ENCODE measurements around the gene IQCK. TPM values are rescaled to one million over a fixed set of nuclear protein-coding genes. Genes with fewer than 3 reads are reported as not detected.
A peak's percentile ranks its signal among the peaks of the same experiment; 100 is the strongest.

Gene IQCK
- total RNA-seq, 1 donor from 2014 or later: 8.2 TPM

DNA sequence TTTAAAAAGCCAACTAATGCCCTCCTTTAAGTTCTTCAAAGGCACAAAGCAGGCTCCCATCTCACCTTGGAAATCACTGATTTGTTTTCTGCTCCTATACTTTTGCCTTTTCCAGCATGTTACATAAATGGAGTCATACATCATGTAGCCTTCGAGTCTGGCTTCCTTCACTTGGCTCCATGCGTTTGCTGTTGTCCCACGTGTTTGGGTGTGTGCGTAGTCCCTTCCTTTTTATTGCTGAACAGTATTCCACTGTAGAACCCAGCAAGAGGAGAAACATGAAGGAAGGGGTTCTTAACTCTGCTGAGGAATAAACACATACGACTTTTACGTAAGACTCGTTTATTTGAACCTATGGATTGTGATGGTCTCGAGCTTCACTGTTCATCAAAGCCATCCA lies 84.5 kb downstream of the IQCK start:
- DNase-seq (ENCODE audit: low read depth in 2 of 2): no peak

DNA sequence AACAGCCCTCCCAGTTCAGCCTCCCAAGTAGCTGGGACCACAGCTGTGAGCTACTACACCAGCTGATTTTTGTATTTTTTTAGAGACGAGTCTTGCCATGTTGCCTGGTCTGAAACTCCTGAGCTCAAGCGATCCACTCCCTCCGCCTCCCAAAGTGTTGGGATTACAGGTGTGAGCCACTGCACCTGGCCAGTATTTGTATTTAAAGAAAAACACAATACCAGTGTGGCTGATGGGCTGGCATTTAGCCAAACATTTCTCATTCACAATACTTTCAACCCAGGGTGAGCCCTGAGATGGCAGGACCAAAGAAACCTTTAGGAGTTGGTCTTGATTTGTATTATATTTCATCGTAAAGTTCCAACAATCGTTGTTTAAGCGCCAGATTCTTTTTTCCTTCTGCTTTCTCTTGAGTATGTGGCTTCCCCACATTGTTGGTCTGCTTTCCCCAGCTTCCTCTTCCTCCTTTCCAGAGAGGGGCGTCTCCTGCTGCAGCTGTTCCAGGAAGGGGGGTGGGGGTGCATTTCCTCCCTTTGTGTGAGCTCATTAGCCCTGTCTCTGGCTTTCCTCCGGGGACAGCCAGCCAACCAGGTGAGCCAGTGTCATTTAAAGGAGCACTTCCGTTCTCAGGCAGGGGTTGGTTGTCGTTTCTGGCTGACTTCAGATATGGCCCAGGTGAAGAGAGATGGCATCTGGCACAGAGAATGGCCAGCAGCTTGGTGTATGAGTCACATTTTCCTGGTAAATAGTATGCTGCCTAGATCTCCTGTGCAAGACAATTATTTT lies 86.7 kb downstream of the IQCK start:
- DNase-seq (ENCODE audit: low read depth in 2 of 2): peak; percentile 99

DNA sequence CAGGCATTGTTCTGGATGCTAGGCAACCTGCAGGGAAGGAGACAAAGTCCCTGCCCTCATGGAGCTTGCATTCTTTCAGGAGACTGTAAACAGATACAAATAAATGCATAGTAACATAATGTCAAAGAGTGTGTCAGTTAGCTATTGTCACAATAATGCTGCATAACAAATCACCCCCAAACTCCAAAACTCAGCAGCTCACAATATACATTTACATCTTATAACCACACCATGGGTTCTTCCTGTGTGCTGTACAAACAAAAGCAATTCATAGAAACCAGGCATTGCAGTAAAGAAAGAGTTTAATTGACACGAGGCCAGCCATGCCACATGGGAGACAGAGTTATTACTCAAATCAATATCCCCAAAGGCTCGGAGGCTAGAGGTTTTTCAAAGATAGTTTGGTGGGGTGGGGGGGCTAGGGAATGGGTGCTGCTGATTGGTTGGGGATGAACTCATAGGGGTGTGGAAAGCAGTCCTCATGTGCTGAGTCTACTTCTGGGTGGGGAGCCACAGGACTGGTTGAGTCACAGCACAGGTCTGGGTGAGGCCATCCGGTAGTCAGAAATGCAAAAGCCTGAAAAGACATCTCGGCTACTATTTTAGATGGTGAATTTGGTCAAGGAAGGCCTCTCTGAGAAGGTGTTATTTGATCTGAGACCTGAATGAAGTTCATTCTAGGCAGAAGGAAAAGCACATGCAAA lies 87.5 kb downstream of the IQCK start:
- DNase-seq (ENCODE audit: low read depth in 2 of 2): peak in 1 of 2 donors; percentile 16

DNA sequence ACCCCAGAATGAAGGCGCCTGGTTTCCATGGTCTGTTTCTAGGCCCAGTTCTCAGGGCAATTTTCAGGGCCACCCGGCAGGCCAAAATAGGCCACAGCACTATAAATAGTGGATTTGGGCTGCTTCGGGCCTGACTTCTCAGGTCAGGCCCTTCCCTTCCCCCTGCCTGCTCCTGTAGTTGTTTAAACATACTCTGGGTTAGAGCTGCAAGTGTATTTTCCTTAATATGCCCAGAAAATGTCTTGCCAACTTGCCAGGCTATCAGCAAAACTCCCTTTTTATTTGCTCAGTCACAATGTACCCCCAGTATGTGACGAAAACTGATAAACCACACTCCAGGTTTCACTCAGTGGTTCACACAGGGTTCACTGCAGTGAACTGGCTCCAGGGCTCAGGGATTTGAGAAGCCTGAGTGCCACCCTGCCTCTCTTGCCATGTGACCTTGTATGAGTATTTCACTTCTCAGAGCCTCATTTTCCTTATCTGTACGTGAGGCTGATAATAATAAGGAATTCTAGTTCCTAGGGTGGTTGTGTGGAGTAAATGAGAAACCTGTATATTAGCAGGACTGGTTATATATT lies 90.1 kb downstream of the IQCK start:
- no peak for DNase-seq (ENCODE audit: low read depth in 2 of 2)

DNA sequence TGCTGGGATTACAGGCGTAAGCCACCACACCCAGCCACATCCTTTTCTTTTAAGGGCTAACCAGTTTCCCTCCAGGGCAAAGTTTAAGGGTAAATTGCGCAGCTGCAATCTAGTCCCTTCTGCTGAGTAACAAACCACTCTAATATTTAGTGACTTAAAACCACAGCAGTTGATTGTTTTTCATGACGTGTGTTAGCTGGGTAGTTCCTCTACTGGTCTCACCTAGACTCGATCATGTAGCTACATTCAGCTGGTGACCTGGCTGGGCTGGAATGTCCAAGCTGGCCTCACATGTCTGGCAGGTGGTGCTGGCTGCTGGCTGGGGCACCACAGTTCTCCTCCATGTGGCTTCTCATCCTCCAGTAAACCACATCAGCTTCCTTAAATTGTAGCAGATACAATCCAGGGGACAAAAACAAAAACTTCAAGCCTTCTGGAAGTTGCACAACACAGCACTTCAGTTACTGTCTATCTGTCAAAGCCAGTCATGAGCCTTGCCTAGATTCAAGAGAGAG lies 91.1 kb downstream of the IQCK start:
- peak in 1 of 2 donors; percentile 13 for DNase-seq (ENCODE audit: low read depth in 2 of 2)

DNA sequence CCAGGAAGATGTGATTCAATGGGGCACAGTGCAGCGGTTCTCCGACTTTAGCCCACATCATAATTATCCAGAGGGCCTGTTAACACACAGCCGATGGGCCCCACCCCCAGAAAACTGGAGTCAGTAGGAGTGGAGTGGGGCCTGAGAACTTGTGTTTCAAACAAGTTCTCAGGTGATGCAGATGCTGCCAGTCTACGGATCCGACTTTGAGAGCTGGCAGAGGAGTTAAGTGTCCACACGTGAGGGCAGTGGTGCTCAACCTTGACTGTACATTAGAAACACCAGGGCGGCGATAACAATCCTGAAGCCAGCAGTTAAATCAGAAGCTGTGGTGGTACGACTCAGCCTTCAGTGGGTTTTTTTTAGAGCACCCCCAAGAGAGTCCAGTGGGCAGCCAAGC lies 91.6 kb downstream of the IQCK start:
- DNase-seq (ENCODE audit: low read depth in 2 of 2): no peak

DNA sequence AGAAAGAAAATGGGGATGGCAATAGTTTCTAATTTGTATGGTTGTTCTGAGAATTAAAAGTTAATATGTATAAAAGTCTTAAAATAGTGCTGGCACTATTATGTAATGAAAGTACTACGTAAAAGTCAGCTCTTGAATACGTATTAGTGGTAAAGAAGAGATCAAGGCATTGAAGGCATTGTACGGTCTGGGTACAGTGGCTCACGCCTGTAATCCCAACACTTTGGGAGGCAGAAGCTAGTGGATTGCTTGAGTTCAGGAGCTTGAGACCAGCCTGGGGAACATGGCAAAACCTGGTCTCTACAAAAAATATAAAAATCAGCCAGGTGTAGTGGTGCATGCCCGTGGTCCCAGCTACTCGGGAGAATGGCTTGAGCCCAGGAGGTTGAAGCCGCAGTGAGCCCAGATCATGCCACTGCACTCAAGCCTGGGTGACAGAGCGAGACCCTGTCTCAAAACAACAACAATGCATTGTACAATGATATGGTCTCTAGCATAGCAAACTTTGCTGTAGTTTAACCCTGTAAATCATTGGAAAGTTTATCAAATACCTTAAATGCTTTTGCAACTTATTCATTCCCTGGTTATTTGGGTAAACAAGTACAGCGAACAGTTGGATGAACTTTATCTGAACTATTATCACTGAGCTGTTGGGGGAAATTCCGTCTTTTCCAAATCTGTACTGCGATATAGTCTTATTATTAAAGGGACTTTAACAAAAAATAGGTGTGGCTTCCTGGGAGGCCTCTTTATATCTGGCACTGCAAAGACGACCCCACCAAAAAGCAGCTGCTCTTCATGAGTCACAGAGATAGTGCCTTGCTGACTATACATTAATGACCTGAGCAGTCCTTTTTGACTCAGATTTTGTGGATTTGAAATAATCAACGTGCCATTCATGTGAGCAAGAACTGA lies 93.0 kb downstream of the IQCK start:
- peak; percentile 74 to 79 for DNase-seq (ENCODE audit: low read depth in 2 of 2)

DNA sequence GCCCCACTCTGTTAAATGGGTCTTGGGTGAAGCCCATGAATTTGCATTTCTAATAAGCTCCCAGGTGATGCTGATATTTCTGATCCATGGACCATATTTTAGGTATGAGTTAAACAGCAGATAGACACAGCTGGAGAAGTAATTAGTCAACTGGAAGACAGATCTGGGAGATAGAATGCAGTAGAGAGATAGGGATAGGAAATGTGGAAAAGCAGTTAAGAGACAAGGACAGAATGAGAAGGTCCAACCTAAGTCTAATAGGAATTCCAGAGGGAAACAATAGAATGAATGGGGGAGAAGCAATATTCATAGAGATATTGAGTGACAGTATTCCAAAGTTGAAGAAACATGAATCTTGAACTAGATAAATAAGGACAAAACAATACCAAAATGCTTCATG lies 94.9 kb downstream of the IQCK start:
- no peak for DNase-seq (ENCODE audit: low read depth in 2 of 2)

DNA sequence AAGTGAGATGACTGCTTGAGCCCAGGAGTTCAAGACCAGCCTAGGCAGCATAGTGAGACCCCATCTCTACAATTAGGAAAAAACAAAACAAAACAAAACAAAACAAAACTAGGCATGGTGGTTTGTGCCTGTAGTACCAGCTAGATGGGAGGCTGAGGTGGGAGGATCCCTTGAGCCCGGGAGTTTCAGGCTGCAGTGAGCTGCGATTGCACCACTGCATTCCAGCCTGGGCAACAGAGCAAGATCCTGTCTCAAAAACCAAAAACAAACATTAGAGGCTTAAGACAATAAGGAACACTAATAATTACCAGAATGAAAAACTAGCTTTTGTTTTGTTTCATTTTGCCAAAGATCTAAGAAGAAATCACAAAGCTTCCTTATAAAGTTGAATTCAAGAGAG lies 97.3 kb downstream of the IQCK start:
- DNase-seq (ENCODE audit: low read depth in 2 of 2): no peak

DNA sequence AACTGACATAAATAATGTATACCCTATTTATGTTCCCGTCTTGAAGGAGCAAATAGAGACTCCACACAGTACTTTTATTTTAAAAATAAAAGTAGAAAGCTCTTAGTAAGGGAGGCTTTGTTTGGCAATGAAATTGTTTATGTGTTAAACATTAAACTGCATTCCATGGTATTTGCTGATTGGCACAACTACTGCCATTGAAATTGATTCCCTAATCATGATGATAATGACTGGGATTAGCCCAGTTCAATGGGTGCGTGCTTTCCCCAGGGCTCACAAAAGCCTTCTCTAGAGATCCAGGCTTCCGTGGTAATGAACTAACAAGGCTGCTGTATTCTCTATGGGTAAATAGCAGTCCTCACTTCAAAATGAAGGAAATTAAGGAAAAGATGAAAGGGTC lies 99.1 kb downstream of the IQCK start:
- DNase-seq (ENCODE audit: low read depth in 2 of 2): no peak

DNA sequence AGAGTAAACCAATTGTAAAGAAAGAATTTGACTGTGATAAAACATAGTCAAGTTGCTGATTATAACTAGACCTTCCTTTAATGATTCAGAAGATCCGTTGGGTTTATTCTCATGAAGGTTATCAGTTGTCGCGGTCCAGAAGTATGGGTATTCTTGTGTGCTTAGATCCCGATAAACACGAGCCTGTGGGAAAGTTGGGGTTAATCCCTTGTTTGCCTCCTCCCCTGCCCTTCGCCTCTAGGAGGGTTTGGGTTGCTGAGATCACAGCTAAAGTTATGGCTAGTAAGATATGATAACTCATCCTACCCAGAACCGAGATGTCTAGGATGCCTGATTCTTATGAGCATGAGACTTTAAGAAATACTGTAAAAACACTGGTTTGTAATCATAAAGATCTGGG lies 99.8 kb downstream of the IQCK start:
- no peak for DNase-seq (ENCODE audit: low read depth in 2 of 2)

DNA sequence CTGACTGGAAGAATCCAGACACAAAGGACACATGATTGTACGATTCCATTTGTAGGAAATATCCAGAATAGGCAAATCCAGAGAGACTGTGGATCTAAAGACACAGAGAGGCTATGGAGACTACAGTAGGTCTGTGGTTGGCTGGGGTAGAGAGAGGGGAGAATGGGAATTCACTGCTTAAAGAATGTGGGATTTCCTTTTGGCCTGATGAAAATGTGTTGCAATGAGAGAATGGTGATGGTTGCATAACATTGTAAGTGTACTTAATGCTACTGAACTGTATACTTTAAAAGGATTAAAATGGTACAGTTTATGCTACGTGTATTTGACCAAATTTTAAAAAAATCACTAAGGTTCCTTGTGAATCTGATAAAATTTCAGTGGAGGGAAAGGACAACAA lies 104.5 kb downstream of the IQCK start:
- no peak for DNase-seq (ENCODE audit: low read depth in 2 of 2)

DNA sequence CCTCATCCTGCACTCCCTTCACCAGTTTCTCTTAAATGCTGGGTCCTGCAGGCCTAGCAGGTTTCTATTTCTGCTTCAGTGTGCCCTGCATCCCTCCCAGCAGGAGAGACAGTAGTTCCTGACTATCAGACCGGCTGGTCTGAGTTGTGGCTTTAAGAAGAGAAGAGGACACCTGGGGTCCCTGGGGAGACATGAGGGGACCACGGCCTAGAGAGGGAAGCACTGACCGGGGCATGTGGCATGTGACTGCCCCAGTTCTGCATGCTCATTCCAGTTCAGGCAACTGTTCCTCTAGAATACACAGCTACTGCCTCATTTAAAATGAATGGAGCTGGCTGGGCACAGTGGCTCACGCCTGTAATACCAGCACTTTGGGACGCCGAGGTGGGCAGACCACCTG lies 105.3 kb downstream of the IQCK start:
- no peak for DNase-seq (ENCODE audit: low read depth in 2 of 2)

DNA sequence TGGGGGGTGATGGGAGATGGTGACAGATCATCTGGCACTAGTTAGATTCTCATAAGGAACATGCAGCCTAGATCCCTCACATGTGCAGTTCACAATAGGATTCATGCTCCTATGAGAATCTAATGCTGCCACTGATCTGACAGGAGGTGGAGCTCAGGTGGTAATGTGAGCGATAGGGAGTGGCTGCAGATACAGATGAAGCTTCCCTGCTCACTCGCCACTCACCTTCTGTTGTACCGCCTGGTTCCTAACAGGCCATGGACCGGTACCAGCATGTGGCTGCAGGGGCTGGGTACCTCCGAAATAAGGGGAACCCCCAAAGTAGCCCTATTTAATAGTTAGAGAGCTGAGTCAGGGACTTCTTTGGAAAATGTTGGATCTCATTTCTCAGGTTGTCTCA lies 106.1 kb downstream of the IQCK start:
- DNase-seq (ENCODE audit: low read depth in 2 of 2): no peak

DNA sequence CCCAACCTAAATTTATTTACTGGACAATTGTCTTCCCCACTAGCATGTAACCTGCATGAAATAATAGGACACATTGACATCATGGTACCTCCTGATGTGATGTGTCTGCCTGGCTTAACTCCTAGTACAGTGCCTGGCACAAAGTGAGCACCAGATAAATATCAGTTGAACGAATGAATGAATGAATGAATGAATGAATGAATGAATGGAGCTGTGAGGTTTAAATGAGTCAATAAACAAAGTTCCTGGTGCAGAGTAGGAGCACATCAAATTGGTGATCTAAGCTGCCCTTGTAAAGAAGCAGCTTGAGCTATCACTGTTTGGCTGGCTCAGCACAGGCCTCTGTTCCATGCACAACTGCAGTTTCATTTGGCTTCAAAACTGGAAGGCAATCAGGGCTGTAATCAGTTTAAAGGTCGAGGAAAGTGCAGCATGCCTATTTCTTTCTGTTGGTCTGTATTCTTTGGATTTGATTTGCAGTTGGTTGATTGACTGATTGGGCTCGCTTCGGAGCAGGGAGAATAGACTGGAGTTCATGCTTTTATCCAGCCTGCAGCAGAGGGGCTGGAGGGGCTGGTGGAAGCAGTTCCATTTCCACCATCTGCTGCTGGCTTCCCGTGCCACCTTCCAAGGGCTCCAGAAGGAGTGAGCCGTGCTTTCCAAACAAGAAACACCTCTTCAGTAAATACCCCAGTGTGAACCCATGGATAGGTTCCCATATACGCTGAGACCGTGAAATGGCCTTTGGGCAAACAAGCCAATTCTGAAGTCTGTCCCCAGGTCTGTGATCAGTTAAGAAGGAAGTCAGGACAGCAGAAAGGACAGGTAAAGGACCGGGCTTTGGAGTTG lies 112.0 kb downstream of the IQCK start:
- no peak for DNase-seq (ENCODE audit: low read depth in 2 of 2)

DNA sequence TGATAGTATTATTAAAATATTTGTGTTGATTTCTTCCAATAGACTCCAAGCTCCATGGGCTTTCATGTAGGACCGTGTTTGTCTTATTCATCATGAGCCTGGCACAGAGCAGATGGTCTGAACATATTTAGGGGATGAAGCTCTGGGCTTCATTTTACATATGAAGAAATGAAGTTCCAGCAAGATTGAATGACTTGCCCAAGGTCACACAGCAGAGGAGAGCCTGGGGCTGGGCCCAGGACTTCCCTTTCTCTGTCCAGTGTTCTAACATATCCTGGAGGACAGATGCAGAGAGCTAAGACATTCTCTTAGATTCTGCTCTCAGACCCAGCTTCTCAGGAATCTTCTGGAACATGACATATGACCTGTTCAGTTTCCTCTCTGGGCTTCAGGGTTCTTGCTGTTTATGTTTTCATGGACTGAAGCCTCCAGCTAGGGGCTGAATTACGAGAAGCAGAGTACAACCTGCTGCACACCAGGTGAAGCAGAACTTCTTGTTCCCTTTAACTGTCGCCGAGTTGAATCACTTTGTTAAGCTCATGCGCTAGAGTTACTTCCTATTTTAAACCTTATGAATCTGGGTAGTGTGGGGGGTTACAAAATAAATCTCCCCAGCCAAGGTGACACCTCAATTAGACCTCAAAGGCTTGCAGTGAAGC lies 113.0 kb downstream of the IQCK start:
- DNase-seq (ENCODE audit: low read depth in 2 of 2): peak in 1 of 2 donors; percentile 80

DNA sequence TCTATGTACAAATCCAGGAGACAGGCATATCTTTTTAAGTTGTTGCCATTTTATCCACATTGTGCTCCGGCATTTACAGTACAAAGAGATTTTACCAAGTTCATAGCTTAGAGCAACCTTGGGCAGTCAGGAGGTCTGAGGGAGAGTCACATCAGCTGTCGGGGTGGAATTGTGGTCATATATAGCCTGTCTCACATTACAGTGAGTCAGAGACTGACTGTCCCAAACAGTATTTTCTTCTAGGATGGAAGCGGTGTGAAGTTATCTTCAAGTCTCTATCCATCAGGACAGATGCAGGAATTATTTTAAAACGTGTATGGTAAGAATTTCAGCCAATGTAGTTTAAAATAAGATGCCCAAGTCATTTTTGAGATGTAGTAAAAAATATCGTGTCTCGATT lies 113.6 kb downstream of the IQCK start:
- DNase-seq (ENCODE audit: low read depth in 2 of 2): peak in 1 of 2 donors; percentile 73

DNA sequence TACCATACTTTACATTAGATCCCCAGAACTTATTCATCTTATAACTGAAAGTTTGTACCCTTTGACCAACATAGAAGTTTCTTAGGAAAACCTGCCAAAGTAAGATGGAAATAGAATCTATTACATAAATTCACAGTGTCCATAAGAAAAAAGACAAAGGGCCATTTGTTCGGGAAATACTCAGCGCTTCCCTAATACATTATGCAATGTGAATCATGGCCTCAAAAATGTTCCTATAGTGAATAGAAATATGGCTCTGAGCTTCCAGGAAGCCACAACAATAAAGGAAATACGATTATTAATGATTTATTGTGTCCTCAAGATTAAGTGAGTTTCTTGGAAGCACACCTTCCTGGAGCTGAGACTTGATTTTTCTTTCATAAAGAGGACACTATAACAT lies 115.1 kb downstream of the IQCK start:
- no peak for DNase-seq (ENCODE audit: low read depth in 2 of 2)

DNA sequence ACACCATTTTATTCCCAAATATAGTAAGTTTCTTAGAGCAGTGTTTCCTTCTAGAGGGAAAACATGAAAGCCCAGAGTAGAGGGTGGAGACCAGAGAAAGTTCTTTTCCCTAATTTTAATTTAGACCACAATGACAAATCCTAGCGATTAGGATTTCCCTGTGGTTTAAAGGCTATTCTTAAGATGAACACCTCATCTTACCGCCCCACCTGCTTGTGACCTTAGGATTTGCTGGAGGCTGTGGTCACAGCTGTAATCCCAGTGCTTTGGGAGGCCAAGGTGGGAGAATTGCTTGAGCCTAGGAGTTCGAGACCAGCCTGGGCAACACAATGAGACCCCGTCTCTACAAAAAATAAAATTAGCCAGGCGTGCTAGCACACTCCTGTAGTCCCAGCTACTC lies 115.5 kb downstream of the IQCK start:
- no peak for DNase-seq (ENCODE audit: low read depth in 2 of 2)

DNA sequence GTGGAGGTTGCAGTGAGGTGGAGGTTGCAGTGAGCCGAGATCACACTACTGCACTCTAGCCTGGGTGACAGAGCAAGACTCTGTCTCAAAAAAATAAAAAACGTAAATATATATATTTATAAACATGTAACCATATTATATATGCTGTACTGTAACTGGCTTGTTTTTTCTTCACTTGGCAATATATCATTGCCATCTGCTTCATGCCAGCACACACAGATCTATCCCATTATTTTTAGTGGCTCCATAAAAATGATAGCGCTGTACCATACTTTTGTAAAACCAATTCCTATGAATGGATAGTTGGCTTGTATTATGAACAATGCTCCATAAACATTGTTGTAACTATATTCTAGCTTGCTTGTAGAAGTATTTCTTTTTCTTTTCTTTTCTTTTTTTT lies 117.1 kb downstream of the IQCK start:
- DNase-seq (ENCODE audit: low read depth in 2 of 2): no peak

All from dermis microvascular lymphatic vessel endothelial cell (primary cell).